Activated CD8-positive, alpha-beta memory T cell treated with anti-CD3 and anti-CD28 coated beads for 1 hour (primary cell): ENCODE data around the gene UGT1A8.

Experiments used
- DNase-seq, 2 donors: peaks; one replicate each; pipeline ENCODE4 v3.0.0-alpha.2; 2020; ENCODE audit warnings: low read depth in 1 of 2; ENCODE audit errors: extremely low read depth in 1 of 2

UGT1A8 gene

DNA sequence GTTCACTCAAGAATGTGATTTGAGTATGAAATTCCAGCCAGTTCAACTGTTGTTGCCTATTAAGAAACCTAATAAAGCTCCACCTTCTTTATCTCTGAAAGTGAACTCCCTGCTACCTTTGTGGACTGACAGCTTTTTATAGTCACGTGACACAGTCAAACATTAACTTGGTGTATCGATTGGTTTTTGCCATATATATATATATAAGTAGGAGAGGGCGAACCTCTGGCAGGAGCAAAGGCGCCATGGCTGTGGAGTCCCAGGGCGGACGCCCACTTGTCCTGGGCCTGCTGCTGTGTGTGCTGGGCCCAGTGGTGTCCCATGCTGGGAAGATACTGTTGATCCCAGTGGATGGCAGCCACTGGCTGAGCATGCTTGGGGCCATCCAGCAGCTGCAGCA, 142.6 kb downstream of the UGT1A8 start, which contains the start of gene UGT1A1:
Gene UGT1A1, plus strand, starts transcription at position 228 of the 400 bp plus-strand sequence. Its CDS starts 18 bp downstream, at position 246.
- no peak for DNase-seq

DNA sequence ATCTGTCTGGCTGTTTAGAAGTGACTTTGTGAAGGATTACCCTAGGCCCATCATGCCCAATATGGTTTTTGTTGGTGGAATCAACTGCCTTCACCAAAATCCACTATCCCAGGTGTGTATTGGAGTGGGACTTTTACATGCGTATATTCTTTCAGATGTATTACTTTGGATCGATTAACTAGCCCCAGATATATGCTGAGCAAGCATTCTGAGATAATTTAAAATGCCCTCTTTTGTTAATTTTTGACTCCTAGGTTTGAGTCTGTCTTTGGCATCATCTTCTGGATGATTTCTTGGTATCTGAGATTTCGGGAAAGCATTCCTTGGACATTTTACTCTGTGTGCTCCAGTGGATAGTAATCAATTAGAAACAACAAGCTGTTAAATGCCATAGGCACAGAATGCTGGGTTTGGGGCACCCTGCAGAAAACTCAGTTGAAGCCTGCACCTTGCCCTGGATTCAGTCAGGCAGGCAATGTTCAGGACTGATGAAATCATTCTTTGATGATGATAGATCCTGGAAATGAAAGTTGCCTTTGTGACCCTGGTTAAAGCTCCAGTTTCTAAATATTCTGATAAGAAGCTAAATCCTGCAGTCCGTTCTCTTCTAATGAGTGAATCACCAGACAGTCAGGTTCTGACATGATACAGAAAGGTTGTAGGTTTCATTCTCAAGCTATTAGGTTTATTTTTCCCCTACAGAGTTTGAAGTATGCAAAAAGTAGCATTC, 143.8 kb downstream of the UGT1A8 start:
- no peak for DNase-seq

DNA sequence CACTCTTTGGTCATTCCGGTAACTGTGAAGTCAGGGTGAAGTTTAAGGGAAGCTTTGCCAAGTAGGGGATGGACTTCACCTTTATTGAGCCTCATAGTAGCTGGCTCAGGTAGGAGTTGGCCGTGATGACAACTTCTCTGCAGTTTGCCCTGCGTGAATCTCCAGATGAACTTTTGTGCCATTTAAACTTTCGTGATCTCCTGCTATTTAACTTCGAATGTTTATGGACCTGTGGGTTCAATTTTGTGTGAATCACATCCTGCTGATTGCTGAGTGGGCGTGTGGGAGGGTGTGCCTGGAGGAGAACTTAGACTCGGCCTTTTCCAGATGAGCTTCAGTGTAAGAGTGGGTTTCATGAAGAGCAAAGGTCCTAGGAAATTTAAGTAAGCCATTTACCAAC, 146.8 kb downstream of the UGT1A8 start:
- no peak for DNase-seq

DNA sequence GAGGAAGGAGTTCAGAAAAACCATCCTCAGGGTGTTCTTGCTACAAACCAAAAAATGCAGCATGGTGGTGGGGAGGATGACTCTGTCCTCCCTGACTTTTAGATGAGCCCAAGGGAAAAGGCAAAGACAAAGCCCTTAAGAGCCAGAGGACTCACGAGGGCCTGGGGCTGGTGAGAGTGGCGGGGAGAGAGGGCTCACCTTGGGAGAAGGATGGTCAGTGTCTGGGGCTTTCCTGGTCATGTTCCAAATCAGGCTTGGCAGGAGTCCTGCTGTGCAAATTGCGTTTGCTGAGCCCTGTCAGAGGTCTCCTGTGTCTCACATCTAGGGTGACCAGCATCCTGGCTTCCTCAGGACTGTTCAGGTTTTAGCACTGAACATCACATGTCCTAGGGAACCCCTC, 147.3 kb downstream of the UGT1A8 start:
- DNase-seq: no peak

DNA sequence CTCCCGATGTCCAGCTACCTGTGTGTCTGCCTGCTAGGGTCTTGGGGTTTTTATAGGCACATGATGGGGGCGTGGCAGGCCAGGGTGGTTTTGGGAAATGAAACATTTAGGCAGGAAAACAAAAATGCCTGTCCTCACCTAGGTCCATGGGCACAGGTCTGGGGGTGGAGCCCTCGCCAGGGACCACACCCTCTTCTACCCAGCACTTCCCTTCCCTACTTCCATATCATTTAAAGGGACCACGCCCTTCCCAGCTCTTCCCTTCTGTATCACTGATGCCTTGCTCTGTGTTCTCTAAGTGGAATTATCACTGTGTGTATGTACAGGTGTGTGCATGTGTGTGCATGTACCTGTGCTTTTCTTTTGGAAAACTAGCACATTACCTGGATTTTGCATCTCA, 149.0 kb downstream of the UGT1A8 start:
- DNase-seq: no peak

DNA sequence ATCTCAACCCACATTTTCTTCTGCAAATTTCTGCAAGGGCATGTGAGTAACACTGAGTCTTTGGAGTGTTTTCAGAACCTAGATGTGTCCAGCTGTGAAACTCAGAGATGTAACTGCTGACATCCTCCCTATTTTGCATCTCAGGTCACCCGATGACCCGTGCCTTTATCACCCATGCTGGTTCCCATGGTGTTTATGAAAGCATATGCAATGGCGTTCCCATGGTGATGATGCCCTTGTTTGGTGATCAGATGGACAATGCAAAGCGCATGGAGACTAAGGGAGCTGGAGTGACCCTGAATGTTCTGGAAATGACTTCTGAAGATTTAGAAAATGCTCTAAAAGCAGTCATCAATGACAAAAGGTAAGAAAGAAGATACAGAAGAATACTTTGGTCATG, 150.6 kb downstream of the UGT1A8 start:
- no peak for DNase-seq

DNA sequence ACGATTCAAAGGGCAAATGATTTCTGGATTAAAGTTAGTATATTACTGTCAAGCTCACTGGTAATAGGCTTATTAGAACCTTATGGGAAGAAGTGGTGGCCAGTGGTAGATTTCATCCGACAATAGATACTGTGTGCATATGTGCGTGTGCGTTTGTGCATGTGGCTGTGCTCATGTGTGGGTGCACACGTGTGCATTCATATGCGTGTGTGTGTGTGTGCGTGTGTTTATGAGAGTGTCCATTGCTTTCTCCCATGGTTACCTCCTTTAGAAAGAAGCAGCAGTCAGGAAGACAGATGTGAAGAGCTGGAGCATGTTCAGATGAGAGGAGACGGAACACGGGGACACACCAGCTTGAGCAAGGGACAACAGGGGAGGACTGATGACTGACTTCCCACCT, 151.8 kb downstream of the UGT1A8 start:
- no peak for DNase-seq

DNA sequence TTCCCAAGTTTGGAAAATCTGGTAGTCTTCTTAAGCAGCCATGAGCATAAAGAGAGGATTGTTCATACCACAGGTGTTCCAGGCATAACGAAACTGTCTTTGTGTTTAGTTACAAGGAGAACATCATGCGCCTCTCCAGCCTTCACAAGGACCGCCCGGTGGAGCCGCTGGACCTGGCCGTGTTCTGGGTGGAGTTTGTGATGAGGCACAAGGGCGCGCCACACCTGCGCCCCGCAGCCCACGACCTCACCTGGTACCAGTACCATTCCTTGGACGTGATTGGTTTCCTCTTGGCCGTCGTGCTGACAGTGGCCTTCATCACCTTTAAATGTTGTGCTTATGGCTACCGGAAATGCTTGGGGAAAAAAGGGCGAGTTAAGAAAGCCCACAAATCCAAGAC, 154.7 kb downstream of the UGT1A8 start:
- no peak for DNase-seq

DNA sequence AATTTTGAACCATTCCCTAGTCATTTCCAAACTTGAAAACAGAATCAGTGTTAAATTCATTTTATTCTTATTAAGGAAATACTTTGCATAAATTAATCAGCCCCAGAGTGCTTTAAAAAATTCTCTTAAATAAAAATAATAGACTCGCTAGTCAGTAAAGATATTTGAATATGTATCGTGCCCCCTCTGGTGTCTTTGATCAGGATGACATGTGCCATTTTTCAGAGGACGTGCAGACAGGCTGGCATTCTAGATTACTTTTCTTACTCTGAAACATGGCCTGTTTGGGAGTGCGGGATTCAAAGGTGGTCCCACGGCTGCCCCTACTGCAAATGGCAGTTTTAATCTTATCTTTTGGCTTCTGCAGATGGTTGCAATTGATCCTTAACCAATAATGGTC, 155.2 kb downstream of the UGT1A8 start:
- no peak for DNase-seq

DNA sequence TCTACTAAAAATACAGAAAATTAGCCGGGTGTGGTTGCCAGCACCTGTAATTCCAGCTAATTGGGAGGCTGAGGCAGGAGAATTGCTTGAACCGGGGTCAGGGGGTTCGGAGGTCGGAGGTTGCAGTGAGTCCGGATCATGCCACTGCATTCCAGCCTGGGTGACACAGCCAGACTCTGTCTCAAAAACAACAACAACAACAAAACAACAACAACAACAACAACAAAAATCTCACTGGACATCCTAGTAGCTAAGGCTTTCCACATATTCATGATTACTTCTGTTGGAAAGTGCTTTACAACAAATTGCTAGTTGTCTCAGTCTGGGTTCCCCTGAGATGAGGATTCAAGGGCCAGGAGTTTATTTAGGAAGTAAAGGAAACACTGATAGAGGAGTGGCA, 156.4 kb downstream of the UGT1A8 start:
- no peak for DNase-seq

DNA sequence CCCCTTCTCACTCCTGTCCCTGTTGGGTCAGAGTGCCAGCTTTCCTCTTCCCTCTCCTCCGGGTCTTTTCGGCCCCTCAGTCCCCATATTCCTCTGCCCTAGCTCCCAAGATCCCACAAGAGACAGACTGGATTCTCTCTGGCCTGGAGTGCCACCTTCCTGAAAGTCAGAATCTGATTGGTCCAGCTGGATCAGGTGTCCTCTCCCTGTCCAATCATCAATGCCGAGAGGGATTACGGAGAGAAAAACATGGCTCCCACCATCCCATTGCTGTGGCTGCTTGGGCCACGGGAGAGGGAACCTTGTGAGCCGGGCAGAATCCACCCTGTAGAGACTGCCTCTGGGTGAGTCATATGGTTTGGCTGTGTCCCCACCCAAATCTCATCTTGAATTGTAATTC, 158.0 kb downstream of the UGT1A8 start:
- DNase-seq: no peak

DNA sequence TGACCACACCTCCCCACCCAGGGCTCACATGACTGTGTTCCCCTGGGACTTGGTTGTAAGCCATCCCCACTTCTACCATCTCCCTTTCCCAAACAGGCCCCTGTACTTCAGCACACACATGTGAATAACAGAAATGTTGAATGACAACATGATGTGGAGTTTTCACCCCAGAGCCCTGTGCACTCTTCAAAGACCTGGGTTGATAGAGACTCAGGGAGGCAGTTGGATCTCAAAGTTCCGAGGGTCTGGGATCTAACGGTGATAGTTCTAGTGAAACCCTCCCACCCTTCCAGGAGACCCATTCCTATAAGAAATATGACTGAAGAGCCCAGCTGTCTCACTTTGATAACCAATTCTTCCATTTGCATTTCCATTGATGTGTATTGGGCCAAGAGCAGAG, 160.6 kb downstream of the UGT1A8 start, which contains the start of gene MROH2A:
Gene MROH2A, plus strand, starts transcription at position 301 of the 400 bp plus-strand sequence. CDS start 1,029 bp downstream, outside the sequence.
- no peak for DNase-seq

DNA sequence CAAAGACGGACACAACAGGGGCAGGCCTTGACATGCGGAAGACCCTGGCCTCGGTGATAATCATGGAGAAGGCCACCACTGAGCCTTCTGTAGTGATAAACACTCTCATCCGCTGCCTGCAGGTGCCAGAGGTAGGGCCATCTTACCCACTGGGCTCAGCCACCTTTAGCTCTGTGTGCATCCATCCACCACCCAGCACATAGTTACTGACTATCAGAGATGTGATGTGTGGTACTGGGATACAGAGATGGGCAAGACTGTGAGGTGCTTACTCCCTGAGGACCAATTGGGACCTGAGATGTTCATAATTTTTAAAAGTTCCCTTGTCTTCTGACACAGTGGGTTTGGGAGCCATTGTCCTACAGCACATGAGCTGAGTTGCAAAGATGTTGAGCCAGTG, 162.3 kb downstream of the UGT1A8 start:
- no peak for DNase-seq

DNA sequence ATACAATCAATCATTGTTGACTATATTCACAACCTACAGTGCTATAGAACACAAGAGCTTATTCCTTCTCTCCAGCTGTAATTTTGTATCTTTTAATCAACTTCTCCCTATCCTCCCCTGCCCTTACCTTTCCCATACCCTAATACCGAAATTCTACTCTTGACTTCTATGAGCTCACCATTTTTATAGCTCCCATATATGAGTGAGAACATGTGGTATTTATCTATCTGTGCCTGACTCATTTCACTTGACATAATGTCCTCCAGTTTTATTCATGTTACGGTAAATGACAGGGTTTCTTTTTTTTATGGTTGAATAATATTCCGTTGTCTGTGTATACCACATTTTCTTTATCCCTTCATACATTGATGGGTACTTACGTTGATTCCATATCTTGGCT, 163.3 kb downstream of the UGT1A8 start:
- no peak for DNase-seq

DNA sequence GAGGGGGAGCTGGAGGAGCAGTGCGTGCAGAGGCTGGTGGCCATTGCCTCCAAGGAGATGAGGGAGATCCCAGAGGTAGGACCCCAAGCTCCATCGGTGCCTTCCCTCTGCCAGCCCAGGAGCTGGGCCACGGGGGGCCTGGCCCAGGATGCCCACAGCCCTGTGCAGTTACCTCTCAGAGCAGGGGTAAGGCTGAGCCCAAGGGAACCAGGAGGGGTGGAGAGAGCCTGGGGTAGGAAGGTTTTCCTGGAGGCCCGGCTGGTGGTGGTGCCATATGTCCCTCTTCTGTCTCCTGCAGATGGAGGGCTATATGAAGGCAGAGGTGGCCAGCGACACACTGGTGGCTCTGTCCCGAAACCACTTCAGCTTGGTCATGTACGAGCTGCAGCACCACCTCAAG, 172.1 kb downstream of the UGT1A8 start:
- no peak for DNase-seq

DNA sequence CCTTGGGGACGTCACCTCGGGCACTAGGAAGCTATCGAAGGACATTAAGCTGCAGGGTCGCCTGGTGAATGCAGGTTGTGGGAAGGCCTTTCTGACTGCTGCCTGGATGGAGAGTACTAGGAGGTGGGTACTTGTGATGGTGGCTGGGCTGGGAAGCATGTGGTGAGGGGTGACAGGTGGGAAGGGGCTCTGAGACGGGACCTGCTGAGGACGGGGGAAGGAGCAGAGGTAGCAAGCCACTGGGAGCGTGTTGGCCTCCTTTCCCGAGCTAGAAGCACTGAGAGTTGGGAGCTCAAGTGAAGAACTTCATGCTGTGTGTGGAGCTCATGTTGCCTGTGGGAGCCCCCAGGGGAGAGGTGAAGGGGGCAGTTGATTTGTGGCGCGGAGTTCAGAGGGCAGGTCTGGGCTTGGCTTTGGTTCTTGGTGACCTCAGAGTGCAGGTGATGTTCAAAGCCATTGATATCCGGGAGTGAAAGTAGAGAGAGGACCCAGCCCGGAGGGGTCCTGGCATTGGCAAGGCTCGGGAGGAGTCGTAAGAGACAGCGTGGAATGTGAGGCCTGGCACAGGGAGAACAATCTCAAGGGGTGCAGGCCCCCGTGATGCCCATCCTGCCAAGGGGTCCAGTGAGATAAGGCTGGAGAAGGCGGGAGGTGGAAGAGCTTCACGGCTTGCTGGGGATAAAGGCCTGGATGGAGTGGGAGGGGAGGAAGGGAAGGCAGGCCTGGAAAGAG, 173.9 kb downstream of the UGT1A8 start:
- no peak for DNase-seq

DNA sequence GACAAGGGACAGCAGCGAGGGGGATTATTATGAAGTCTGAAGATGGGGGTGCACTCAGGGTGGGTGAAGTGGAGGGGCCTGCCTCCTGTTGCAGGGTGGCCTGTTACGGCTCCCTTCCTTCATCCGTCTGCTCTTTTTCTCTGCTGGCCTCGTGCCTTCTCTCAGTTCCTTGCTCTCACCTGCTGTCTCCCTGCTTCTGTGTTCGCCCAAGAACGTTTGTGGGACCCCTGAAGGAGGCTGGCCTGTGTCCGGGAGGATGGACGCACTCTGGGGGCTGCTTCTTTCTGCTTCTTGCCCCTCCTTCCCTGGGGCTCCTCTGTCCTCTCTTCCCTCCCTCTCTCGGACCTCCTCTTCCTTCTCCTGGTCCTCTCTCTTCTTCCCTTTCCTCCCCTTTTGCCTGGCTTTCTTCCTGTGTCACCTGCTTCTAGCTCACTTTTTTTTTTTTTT, 174.5 kb downstream of the UGT1A8 start:
- DNase-seq: no peak

DNA sequence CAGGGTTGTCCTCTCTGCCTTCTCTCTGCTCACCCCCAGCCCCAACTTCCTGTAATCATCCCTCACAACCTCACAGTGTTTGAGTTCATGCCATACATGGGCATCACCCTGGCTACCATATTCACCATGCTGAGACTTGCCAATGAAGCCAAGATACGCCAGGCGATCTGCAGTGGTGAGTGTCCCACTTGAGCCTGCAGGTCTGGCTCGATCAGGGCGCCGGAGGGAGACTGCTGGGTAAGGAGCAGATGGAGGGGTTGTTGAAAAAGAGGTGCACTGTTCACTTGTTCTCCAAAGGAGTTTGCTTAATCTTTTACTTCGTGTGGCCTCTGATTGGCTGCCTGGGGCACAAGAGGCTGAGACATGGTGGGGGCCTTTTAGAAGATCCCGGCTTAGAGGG, 175.3 kb downstream of the UGT1A8 start:
- no peak for DNase-seq

DNA sequence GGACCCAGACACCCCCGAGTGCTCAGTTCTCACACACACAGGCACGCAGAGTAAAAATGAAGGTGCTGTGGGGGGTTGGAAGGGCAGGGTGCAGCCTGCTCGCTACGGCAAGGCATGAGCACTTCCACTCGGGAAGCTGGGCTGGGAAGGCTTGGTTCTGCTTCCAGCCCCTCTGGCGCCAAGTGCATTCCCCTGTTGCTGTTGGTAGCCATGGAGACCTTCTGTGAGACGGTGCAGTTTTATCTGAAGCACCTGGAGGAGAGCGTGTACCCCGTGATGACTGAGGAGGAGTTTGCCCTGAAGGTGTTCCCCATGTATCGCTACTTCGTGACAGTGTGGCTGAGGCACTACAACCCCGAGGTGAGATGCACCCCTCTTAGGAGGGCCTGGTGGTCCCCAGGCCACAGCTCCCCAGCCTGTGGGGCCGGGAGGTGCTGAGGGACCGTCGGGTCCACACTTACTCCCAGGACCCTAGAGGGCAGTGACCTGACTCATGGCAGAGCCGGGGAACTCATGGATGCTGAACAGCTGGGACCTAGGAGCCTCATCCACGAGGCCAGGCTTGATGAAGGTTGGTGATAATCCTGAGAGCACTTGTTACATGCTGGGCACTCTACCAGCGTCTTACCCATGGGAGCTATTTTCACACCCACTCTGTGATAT, 176.2 kb downstream of the UGT1A8 start:
- no peak for DNase-seq

DNA sequence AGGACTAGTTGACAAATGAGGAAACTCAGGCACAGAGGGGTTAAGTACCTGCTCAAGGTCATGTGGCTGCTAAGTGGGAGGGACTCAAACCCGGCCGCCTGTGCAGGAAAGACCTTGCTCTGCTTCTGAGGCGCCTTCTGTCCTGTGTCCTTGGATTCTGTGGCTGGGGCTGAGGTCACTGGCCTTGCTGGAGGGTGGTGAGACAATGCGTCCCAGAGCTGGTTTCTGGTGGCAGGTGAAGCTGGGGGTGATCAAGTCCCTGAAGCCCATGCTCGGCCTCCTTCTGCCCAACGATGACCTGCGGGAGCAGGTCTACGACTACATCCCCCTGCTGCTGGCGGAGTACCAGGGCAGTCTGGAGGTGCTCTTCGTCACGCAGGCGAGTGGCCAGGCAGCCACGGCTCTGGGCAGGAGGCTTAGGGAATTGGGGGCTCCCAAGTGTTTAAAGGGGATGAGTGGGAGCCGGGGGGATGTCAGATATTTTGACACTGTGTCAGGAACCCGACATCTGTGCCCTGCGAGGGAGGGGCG, 176.8 kb downstream of the UGT1A8 start:
- DNase-seq: no peak

DNA sequence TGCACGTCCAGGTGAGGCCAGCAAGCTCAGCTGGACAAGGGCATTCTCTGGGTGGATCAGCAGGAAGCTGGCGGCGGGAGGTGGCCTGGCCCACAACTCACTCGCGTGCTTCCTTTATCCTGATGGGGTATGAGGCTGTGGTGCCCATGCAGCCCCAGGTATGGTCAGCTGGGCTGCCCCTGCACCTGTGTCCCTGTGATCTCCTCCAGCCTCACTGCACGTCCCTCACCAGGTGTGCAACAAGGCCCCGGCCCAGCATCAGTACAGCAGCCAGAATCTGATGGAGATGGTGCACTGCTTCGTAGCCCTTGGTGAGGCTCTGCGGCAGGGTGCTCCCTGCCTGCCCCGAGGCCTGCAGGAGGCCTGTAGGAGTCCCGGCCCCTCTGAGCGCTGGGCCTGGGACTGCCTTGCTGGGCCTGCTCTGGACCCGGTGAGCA, 178.3 kb downstream of the UGT1A8 start:
- DNase-seq: no peak
